Gastrocnemius medialis (tissue), 4 donors: ENCODE data around the gene ZXDC. TPM values are rescaled to one million over a fixed set of nuclear protein-coding genes. Genes with fewer than 3 reads are reported as not detected.

Source experiments
- ATAC-seq, 2 donors: fragments of 150-250 bp; one replicate each; pipeline ENCODE4 v1.9.1; 2016
- DNase-seq, 2 donors: peaks; one replicate each; pipeline ENCODE4 v3.0.0-alpha.2; 2019
- H3K27ac ChIP-seq, 4 donors: fragments of 200-600 bp; sonication (generic); 1 replicate in 1 of 4; 2 replicates in 3 of 4; pipeline ENCODE4 v1.5.1; 2016 to 2018; ENCODE audit warnings: mild to moderate bottlenecking in 2 of 4, moderate library complexity in 1 of 4
- H3K27me3 ChIP-seq, 3 donors: fragments of 200-600 bp; sonication (generic) in 2 of 3; 1 replicate in 1 of 3; 2 replicates in 2 of 3; pipeline versions ENCODE4 v1.5.1 to v1.6.0; 2016 to 2019; ENCODE audit warnings: mild to moderate bottlenecking in 1 of 3, moderate library complexity in 1 of 3
- H3K36me3 ChIP-seq, 2 donors: fragments of 200-600 bp; sonication (generic) in 1 of 2; one replicate each; pipeline ENCODE4 v1.5.1; 2017 to 2018
- H3K4me1 ChIP-seq, 2 donors: fragments of 200-600 bp; sonication (generic) in 1 of 2; one replicate each; pipeline ENCODE4 v1.5.1; 2016 to 2017; ENCODE audit warnings: mild to moderate bottlenecking in 2 of 2
- H3K4me3 ChIP-seq, 4 donors: fragments of 200-600 bp; sonication (generic) in 3 of 4; 1 replicate in 1 of 4; 2 replicates in 3 of 4; pipeline ENCODE4 v1.5.1; 2016 to 2019; ENCODE audit warnings: mild to moderate bottlenecking in 2 of 4
- H3K9me3 ChIP-seq, 3 donors: fragments of 200-600 bp; sonication (generic) in 2 of 3; 1 replicate in 1 of 3; 2 replicates in 2 of 3; pipeline ENCODE4 v1.5.1; 2016 to 2019
- POLR2A ChIP-seq, 2 donors: fragments of 450-650 bp; IDR thresholded peaks; one replicate each; pipeline ENCODE4 v1.6.1; 2017; ENCODE audit warnings: antibody characterized with exemption in 2 of 2, mild to moderate bottlenecking in 2 of 2, moderate library complexity in 2 of 2
- in situ Hi-C, 4 donors: fragments of 200-750 bp; cut with MboI; loops; one replicate each; pipeline versions ENCODE4 v1.15.0 to v1.8.0; 2017; ENCODE audit warnings: low sequenced_read_pairs in 4 of 4
- intact Hi-C: fragments of 100-400 bp; cut with DNase I; formaldehyde crosslinking; loops from one replicate; pipeline ENCODE4 v1.15.1; 2023; ENCODE audit warnings: low total_unique reads
- total RNA-seq, 4 donors: library from RNA; depleted of rRNA; stranded (reverse); fragments of >200 nt; gene quantifications; one replicate each; pipeline versions ENCODE4 v1.1.0 to v1.2.3, GENCODE V29; 2016
- TF ChIP-seq, protein P1 (sequence below), 5 experiments: fragments of 450-650 bp in 3 of 5; fragments of 200-600 bp in 2 of 5; sonication (generic) in 2 of 5; IDR thresholded peaks in 4 of 5; conservative IDR thresholded peaks in 1 of 5; 1 replicate in 4 of 5; 2 replicates in 1 of 5; pipeline ENCODE4 v1.5.1; 2016 to 2019; ENCODE audit warnings: antibody characterized with exemption in 5 of 5, mild to moderate bottlenecking in 3 of 5, moderate library complexity in 3 of 5

Gene ZXDC
- total RNA-seq, 4 donors from 2014 or later = 40.9 to 54.2 (median 45.4) TPM

DNA sequence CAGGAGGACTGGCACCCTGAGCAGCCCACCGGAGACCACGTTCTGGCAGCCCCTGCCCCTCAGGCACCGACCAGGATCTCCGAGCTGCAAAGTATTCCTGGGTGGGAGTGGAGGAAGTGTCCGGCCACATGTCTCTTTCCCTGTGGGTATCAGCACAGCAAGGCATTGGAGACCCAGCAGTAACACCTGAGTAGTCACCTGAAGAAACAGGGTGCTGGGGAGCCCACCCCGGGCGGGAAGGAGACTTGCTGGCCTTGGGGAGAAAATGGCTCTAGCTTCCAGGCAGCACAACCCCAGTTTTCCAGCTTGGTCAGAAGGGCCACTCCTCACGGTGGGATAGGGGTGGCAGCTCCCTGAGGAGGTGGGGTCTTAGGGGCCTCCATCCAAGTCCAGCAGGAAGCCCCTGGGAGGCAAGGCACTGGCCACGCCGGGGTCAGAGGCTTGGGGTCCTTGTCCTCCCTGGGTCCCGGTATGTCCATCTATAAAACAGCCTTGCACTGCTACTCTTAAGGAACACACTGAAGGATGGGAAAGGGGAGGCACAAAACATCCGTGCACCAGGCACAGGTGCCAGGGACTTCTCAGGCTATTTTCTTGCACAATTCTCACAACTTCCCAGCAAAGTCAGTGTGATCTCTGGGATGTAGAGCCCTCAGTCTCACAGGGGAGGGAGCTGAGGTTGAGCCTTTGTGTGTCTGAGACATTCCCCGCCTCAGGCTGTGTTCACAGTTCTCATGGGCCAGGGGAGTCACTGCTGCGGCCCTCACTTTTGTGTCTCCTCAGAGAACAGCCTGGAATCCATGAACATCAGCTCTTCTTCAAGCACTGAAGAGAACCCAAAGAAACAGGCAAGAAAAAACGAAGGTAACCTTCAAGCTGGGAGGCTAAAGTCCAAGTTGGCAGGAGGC, 69.0 kb downstream of the ZXDC start:
- in situ Hi-C loops (no loop called here), intact Hi-C loops (no loop called here)
- Histone ChIP-seq H3K9me3 (no peaks in the 10 kb centered on the region), H3K27me3 (peaks cover 6 to 26% (median 24%) of the 10 kb centered on the region in 3 donors), H3K4me3 (no peak overlapping the region), H3K27ac (no peak overlapping the region), H3K4me1 (no peaks in the 10 kb centered on the region), H3K36me3 (no peaks in the 10 kb centered on the region)
- DNase-seq = no peak
- no peak for ATAC-seq
- TF ChIP-seq POLR2A (IDR thresholded peaks at IDR 0.05) = no peak
- TF ChIP-seq, protein P1, sequence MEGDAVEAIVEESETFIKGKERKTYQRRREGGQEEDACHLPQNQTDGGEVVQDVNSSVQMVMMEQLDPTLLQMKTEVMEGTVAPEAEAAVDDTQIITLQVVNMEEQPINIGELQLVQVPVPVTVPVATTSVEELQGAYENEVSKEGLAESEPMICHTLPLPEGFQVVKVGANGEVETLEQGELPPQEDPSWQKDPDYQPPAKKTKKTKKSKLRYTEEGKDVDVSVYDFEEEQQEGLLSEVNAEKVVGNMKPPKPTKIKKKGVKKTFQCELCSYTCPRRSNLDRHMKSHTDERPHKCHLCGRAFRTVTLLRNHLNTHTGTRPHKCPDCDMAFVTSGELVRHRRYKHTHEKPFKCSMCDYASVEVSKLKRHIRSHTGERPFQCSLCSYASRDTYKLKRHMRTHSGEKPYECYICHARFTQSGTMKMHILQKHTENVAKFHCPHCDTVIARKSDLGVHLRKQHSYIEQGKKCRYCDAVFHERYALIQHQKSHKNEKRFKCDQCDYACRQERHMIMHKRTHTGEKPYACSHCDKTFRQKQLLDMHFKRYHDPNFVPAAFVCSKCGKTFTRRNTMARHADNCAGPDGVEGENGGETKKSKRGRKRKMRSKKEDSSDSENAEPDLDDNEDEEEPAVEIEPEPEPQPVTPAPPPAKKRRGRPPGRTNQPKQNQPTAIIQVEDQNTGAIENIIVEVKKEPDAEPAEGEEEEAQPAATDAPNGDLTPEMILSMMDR (IDR thresholded peaks at IDR 0.05 in 4 of 5, conservative IDR thresholded peaks at IDR 0.05 in 1 of 5) = no peak

DNA sequence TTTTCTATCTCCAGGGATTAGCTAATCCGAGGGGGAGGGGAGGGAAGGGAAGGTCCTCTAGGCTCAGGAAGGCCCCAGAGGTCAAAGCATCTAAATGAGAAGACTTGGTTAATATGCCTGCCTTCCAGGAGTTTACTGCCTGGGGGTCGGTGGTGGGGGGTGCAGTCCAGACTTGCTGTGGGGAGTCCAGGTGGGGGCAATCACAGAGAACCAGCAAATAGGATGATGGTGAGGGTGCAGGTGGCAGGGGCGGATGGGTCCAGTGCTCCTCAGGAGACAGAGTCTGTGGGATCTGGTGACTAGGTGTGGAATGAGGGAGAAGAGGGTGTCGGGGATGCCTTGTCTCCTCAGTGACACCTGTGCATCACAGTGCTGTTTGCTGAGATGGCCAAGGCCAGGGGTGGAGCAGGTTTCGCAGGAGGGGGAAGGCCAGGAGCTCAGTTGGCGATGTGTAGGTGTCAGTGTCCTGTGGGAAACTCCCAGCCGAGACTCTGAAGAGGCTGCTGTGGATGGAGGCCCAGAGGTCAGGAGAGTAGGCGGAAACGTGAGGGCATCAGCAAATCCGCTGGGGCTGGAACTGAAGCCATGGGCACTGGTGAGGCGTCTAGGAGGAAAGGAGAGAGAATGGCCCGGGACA, 72.9 kb downstream of the ZXDC start:
- Histone ChIP-seq H3K4me1 (no peaks in the 10 kb centered on the region), H3K27ac (no peak overlapping the region), H3K9me3 (no peaks in the 10 kb centered on the region), H3K4me3 (no peak overlapping the region), H3K27me3 (peaks cover 0 to 13% (median 7%) of the 10 kb centered on the region in 3 donors), H3K36me3 (no peaks in the 10 kb centered on the region)
- intact Hi-C loops (no loop called here), in situ Hi-C loops (no loop called here)
- ATAC-seq (no peak), DNase-seq (no peak)
- TF ChIP-seq, protein P1 (IDR thresholded peaks at IDR 0.05 in 4 of 5, conservative IDR thresholded peaks at IDR 0.05 in 1 of 5) = no peak
- no peak for TF ChIP-seq POLR2A (IDR thresholded peaks at IDR 0.05)

GRCh38 chr3:126402178-126402577, 73.5 kb downstream of the ZXDC start:
- no peaks in the 10 kb centered on the region for H3K4me1 ChIP-seq
- intact Hi-C loops = no loop called here
- in situ Hi-C loops = no loop called here

DNA sequence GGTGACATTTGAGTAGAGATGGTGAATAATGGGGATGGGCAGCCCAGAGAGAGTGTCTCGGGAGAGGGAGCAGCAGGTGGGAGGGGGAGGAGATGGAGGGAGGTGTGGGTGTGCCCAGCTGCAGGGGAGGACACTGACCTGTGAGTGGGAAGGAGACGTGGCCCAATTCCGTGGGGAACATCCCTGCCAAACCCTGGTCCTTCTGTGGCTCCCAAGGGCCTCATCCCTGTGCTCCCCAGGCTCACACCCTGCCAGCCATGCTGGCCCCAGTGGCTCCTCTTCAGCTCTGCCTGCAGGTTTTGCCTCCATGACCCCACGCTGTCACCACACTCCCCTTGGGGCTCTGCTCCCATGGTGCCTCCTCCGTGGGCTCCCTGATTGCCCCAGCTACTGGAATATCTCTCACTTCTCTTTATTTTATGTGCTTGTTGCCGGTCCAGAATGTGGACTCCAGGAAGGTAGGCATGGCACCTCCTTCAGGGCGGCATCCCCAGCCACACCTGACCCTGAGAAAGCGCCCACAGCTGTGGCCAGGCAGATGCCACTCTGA, 74.0 kb downstream of the ZXDC start:
- ATAC-seq (no peak), DNase-seq (no peak)
- intact Hi-C loops (no loop called here), in situ Hi-C loops (no loop called here)
- TF ChIP-seq, protein P1 (IDR thresholded peaks at IDR 0.05 in 4 of 5, conservative IDR thresholded peaks at IDR 0.05 in 1 of 5) = no peak
- no peak for TF ChIP-seq POLR2A (IDR thresholded peaks at IDR 0.05)
- Histone ChIP-seq H3K4me3 (no peak overlapping the region), H3K27ac (no peak overlapping the region), H3K27me3 (peaks cover 0 to 6% (median 3%) of the 10 kb centered on the region in 3 donors), H3K4me1 (no peaks in the 10 kb centered on the region), H3K9me3 (no peaks in the 10 kb centered on the region), H3K36me3 (no peaks in the 10 kb centered on the region)

More at GRCh38 chr3:126402178-126402577, 73.5 kb downstream of the ZXDC start:
- ATAC-seq = no peak
- H3K27me3 ChIP-seq = peaks cover 0 to 7% (median 3%) of the 10 kb centered on the region in 3 donors
- no peak overlapping the region for H3K4me3 ChIP-seq
- no peak for TF ChIP-seq POLR2A (IDR thresholded peaks at IDR 0.05)
- TF ChIP-seq, protein P1 (IDR thresholded peaks at IDR 0.05 in 4 of 5, conservative IDR thresholded peaks at IDR 0.05 in 1 of 5) = no peak
- H3K27ac ChIP-seq = no peak overlapping the region
- H3K9me3 ChIP-seq = no peaks in the 10 kb centered on the region
- H3K36me3 ChIP-seq = no peaks in the 10 kb centered on the region
- no peak for DNase-seq
